H1 (cell line): ENCODE data around the gene STIM1. TPM values are rescaled to one million over a fixed set of nuclear protein-coding genes. Genes with fewer than 3 reads are reported as not detected.

Experiments used
- CTCF ChIA-PET: fragments of 300-600 bp; sonication (Branson Sonifier 250); formaldehyde crosslinking; loops from one replicate; lab custom pipeline; 2021; ENCODE audit not compliant: partially characterized antibody; lab: Charles Lee
- POLR2A ChIA-PET: fragments of 300-600 bp; sonication (Branson Sonifier 250); formaldehyde crosslinking; loops from one replicate; lab custom pipeline; 2021; ENCODE audit warnings: inconsistent platforms; ENCODE audit not compliant: partially characterized antibody; lab: Charles Lee
- DNase-seq, 2 experiments: peaks; one replicate each; pipeline versions ENCODE4 v3.0.0 to v3.0.0-alpha.2; 2010 to 2022; ENCODE audit warnings: low spot score in 2 of 2, low read depth in 1 of 2, mixed read lengths in 1 of 2
- FAIRE-seq: peaks from 2 replicates; lab custom pipeline; 2011; peaks lifted over from hg19 to GRCh38; lab: Jason Lieb, UNC
- H2AFZ ChIP-seq: 2 replicates; pipeline ENCODE4 v1.8.1; 2012; ENCODE audit warnings: low read length, inconsistent platforms
- H2AK5ac ChIP-seq: 2 replicates; pipeline ENCODE4 v1.6.1; 2013; ENCODE audit warnings: low read depth, low read length
- H2BK120ac ChIP-seq: replicated peaks from 2 replicates; pipeline ENCODE3; 2013; ENCODE audit warnings: low read depth, low read length, inconsistent platforms
- H2BK12ac ChIP-seq: 2 replicates; pipeline ENCODE4 v1.6.1; 2013; ENCODE audit warnings: low read depth, low read length
- H2BK15ac ChIP-seq: 2 replicates; pipeline ENCODE4 v1.6.1; 2013; ENCODE audit warnings: low read length
- H2BK20ac ChIP-seq: 2 replicates; pipeline ENCODE4 v1.6.1; 2013; ENCODE audit warnings: low read length
- H2BK5ac ChIP-seq: 2 replicates; pipeline ENCODE4 v1.6.1; 2013; ENCODE audit warnings: low read depth, low read length
- H3K14ac ChIP-seq: 2 replicates; pipeline ENCODE4 v1.6.1; 2013; ENCODE audit warnings: inconsistent platforms; ENCODE audit not compliant: insufficient read length
- H3K18ac ChIP-seq: 2 replicates; pipeline ENCODE4 v1.6.1; 2013; ENCODE audit warnings: low read length; ENCODE audit errors: extremely low read depth
- H3K23ac ChIP-seq: 2 replicates; pipeline ENCODE4 v1.6.1; 2013; ENCODE audit warnings: inconsistent platforms; ENCODE audit not compliant: insufficient read length
- H3K23me2 ChIP-seq: 2 replicates; pipeline ENCODE4 v1.6.1; 2013; ENCODE audit warnings: low read depth, low read length
- H3K27ac ChIP-seq: 2 replicates; pipeline ENCODE4 v1.6.1; 2011; ENCODE audit warnings: low read depth, low read length, inconsistent platforms
- H3K27me3 ChIP-seq, 4 experiments: replicated peaks in 1 of 4; 1 replicate in 1 of 4; 2 replicates in 3 of 4; pipeline versions ENCODE4 v1.6.1 to v1.8.1; 2011 to 2013; ENCODE audit warnings: low read length in 3 of 4, mild to moderate bottlenecking in 3 of 4, inconsistent platforms in 2 of 4, mixed read lengths in 2 of 4, moderate library complexity in 1 of 4; ENCODE audit not compliant: control insufficient read depth in 3 of 4, insufficient read depth in 3 of 4; ENCODE audit errors: extremely low read depth in 1 of 4
- H3K36me3 ChIP-seq, 4 experiments: 2 replicates each; pipeline versions ENCODE4 v1.6.1 to v1.8.1; 2011 to 2013; ENCODE audit warnings: mild to moderate bottlenecking in 4 of 4, low read length in 3 of 4, moderate library complexity in 2 of 4, control low read depth in 1 of 4, inconsistent platforms in 1 of 4; ENCODE audit not compliant: insufficient read depth in 4 of 4, control insufficient read depth in 2 of 4
- H3K4ac ChIP-seq: replicated peaks from 2 replicates; pipeline ENCODE3; 2013; ENCODE audit warnings: low read length, low read depth, mixed read lengths, inconsistent platforms; ENCODE audit not compliant: insufficient read length
- H3K4me1 ChIP-seq, 4 experiments: replicated peaks in 1 of 4; 1 replicate in 1 of 4; 2 replicates in 3 of 4; pipeline versions ENCODE4 v1.6.1 to v1.8.1; 2011 to 2013; ENCODE audit warnings: low read length in 3 of 4, inconsistent platforms in 2 of 4, mixed read lengths in 1 of 4; ENCODE audit not compliant: insufficient read depth in 4 of 4, control insufficient read depth in 3 of 4
- H3K4me2 ChIP-seq, 2 experiments: 2 replicates each; pipeline versions ENCODE4 v1.6.1 to v1.8.1; 2011 to 2013; ENCODE audit warnings: low read depth in 2 of 2, low read length in 2 of 2, control low read depth in 1 of 2, inconsistent platforms in 1 of 2, mild to moderate bottlenecking in 1 of 2; ENCODE audit not compliant: insufficient read depth in 1 of 2
- H3K4me3 ChIP-seq, 4 experiments: fragments of 200-600, 300-600 bp in 1 of 4; sonication (generic), shearing (Covaris generic), sonication (Bioruptor Twin) in 1 of 4; 2 replicates each; pipeline versions ENCODE4 v1.5.1 to v1.8.1; 2011 to 2016; ENCODE audit warnings: low read length in 4 of 4, low read depth in 3 of 4, control low read depth in 2 of 4, inconsistent platforms in 2 of 4, mild to moderate bottlenecking in 2 of 4, mixed read lengths in 1 of 4, moderate library complexity in 1 of 4; ENCODE audit not compliant: insufficient read depth in 2 of 4; ENCODE audit errors: extremely low read depth in 1 of 4
- H3K56ac ChIP-seq: replicated peaks from 2 replicates; pipeline ENCODE3; 2013; ENCODE audit warnings: low read depth, mild to moderate bottlenecking, mixed read lengths, low read length, inconsistent platforms; ENCODE audit not compliant: insufficient read length
- H3K79me1 ChIP-seq: 2 replicates; pipeline ENCODE4 v1.6.1; 2013; ENCODE audit warnings: low read depth, low read length, control low read depth
- H3K79me2 ChIP-seq, 2 experiments: 2 replicates each; pipeline versions ENCODE4 v1.6.1 to v1.8.1; 2012 to 2013; ENCODE audit warnings: low read length in 2 of 2, mild to moderate bottlenecking in 2 of 2, inconsistent platforms in 1 of 2; ENCODE audit not compliant: insufficient read depth in 2 of 2, control insufficient read depth in 1 of 2
- H3K9ac ChIP-seq, 4 experiments: replicated peaks in 1 of 4; 1 replicate in 1 of 4; 2 replicates in 3 of 4; pipeline versions ENCODE4 v1.6.1 to v1.8.1; 2011 to 2013; ENCODE audit warnings: low read depth in 3 of 4, low read length in 3 of 4, control low read depth in 2 of 4, mild to moderate bottlenecking in 2 of 4, moderate library complexity in 2 of 4, inconsistent platforms in 1 of 4; ENCODE audit errors: extremely low read depth in 1 of 4
- H3K9me3 ChIP-seq, 2 experiments: 2 replicates each; pipeline versions ENCODE4 v1.6.1 to v1.8.1; 2012 to 2013; ENCODE audit warnings: mild to moderate bottlenecking in 2 of 2, moderate library complexity in 2 of 2, control low read depth in 1 of 2, inconsistent platforms in 1 of 2, low read depth in 1 of 2, low read length in 1 of 2, mixed read lengths in 1 of 2; ENCODE audit not compliant: insufficient read depth in 2 of 2
- H4K20me1 ChIP-seq, 2 experiments: replicated peaks in 1 of 2; 2 replicates each; pipeline versions ENCODE3 to v1.8.1; 2011 to 2013; ENCODE audit warnings: inconsistent platforms in 2 of 2, low read length in 2 of 2, mild to moderate bottlenecking in 1 of 2; ENCODE audit not compliant: insufficient read depth in 2 of 2, control insufficient read depth in 1 of 2
- H4K5ac ChIP-seq: 2 replicates; pipeline ENCODE4 v1.6.1; 2013; ENCODE audit warnings: low read length, low read depth, mixed read lengths, inconsistent platforms; ENCODE audit not compliant: insufficient read length
- H4K8ac ChIP-seq: 2 replicates; pipeline ENCODE4 v1.8.0; 2013; ENCODE audit warnings: mild to moderate bottlenecking, moderate library complexity, low read length, inconsistent platforms; ENCODE audit not compliant: insufficient read depth; ENCODE audit errors: extremely low read depth
- H4K91ac ChIP-seq: replicated peaks from 2 replicates; pipeline ENCODE3; 2013; ENCODE audit warnings: low read length, mixed read lengths, inconsistent platforms; ENCODE audit not compliant: insufficient read length
- ASH2L ChIP-seq: fragments of 200-600, 300-600 bp; sonication (generic); IDR thresholded peaks from one replicate; pipeline ENCODE4 v1.7.1; 2017; ENCODE audit warnings: low read length
- BCL11A ChIP-seq, 2 experiments: IDR thresholded peaks; one replicate each; pipeline ENCODE4 v1.6.1; 2011; ENCODE audit warnings: low read depth in 2 of 2, low read length in 2 of 2, mild to moderate bottlenecking in 2 of 2
- CHD1 ChIP-seq: IDR thresholded peaks from 2 replicates; pipeline ENCODE4 v1.6.1; 2012; ENCODE audit warnings: low read depth, low read length, improper control_type of control experiment
- JUN ChIP-seq: IDR thresholded peaks from 2 replicates; pipeline ENCODE4 v1.6.1; 2011; ENCODE audit warnings: low read depth, mild to moderate bottlenecking, improper control_type of control experiment, low read length
- KDM4A ChIP-seq: IDR thresholded peaks from one replicate; pipeline ENCODE4 v1.7.1; 2012; ENCODE audit warnings: low read depth, mild to moderate bottlenecking, moderate library complexity, low read length, inconsistent platforms; ENCODE audit not compliant: severe bottlenecking
- POLR2A ChIP-seq, 2 experiments: IDR thresholded peaks; 1 replicate in 1 of 2; 2 replicates in 1 of 2; pipeline ENCODE4 v1.6.1; 2011; ENCODE audit warnings: low read depth in 2 of 2, low read length in 2 of 2, mild to moderate bottlenecking in 2 of 2; ENCODE audit errors: control extremely low read depth in 1 of 2
- SP4 ChIP-seq: IDR thresholded peaks from 2 replicates; pipeline ENCODE4 v1.6.1; 2012; ENCODE audit warnings: low read length, inconsistent platforms
- SUZ12 ChIP-seq: fragments of 200-600 bp; sonication (generic); IDR thresholded peaks from 2 replicates; pipeline ENCODE4 v1.6.1; 2012; ENCODE audit warnings: mild to moderate bottlenecking, inconsistent platforms, low read length, moderate library complexity, mixed read lengths
- TAF7 ChIP-seq: optimal IDR thresholded peaks from 2 replicates; pipeline ENCODE3; 2011; ENCODE audit warnings: low read depth, mild to moderate bottlenecking, inconsistent platforms, low read length, moderate library complexity, borderline replicate concordance
- TBP ChIP-seq: IDR thresholded peaks from 2 replicates; pipeline ENCODE4 v1.6.1; 2011; ENCODE audit warnings: low read depth, low read length, improper control_type of control experiment
- YY1 ChIP-seq: IDR thresholded peaks from 2 replicates; pipeline ENCODE4 v1.6.1; 2011; ENCODE audit warnings: low read depth, mild to moderate bottlenecking, low read length
- WGBS, 2 experiments: shearing (Covaris generic) in 1 of 2; methylation state at CpG; one replicate each; pipeline versions ENCODE4 v1.1.6 to v1.1.7; 2013 to 2015; ENCODE audit warnings: low lambda C conversion rate in 2 of 2, mixed read lengths in 2 of 2, inconsistent platforms in 1 of 2, low coverage in 1 of 2, missing lambda C conversion rate in 1 of 2; ENCODE audit not compliant: insufficient replicate concordance in 2 of 2, insufficient coverage in 1 of 2, insufficient read length in 1 of 2; ENCODE audit errors: extremely low coverage in 1 of 2, missing lambda C conversion rate in 1 of 2; 5-methylcytosine and 5-hydroxymethylcytosine counted together
- polyA plus RNA-seq, 7 experiments: library from polyadenylated mRNA; depleted of rRNA in 3 of 7; stranded (reverse) in 5 of 7; unstranded in 2 of 7; fragments of >200 nt in 5 of 7; fragments of 200-250 nt in 2 of 7; gene quantifications; 1 replicate in 5 of 7; 2 replicates in 1 of 7; 4 replicates in 1 of 7; pipeline versions ENCODE4 v1.2.1 to v1.2.3, GENCODE V29; 2011 to 2013; ENCODE audit warnings: missing spikeins in 2 of 7, mixed read lengths in 2 of 7
- total RNA-seq: library from RNA; stranded (reverse); fragmentation: NEBNext Ultra II Directional; extraction: Animal tissue kit (Norgen Biotek cat#: 25700); gene quantifications from 2 replicates; pipeline ENCODE4 v1.2.1, GENCODE V29; 2021

STIM1 gene
- total and polyA plus RNA-seq, 2 of the 8 experiments (the other 6 are each of a cell fraction or from before 2014, with no cell fraction given), result 11.1 to 12.2 TPM

DNA sequence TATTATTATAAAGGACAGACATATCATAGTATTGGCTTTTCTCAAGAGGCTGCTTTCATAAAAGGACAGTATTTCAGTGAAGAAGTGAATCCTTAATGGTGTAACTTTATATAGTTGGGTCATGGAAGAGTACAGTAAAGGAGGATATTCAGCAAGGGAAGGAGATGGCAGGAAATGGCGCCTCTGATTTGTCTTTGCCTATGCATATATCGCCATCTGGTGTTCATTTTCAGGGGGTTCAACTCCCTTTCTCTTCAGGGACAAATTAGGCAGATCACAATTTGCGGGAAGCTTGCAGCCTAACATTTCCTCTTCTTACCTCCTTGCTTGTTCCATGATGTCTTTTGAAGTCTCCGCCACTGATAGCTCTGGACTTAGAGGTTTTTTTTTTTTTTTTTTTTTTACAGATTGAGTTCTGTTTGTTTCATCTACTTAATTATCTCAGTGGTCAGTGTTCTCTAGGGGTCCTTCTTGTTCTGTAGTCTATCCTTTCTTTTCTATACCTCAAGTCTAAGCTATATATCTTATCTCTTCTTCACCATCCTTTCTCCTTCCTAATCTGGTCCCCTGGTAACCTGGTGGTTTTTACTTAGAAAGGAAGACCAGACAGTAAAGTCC is 217.3 kb downstream of the STIM1 start:
- ChIA-PET CTCF (interaction anchor here (0.6 to 13.4 kb wide), 59 partner anchors 9 to 1075 kb away, joined by 3 to 422 read pairs (median 5); partner anchors contain the start of genes PGAP2, RHOG and STIM1), POLR2A (interaction anchor here (1.0 to 1.2 kb wide), 5 partner anchors 19 to 265 kb away, joined by 3 to 4 read pairs (median 3); partner anchors contain the start of gene RHOG)
- DNase-seq (no peak), FAIRE-seq (peak; percentile 92)
- Histone ChIP-seq H3K27me3 (no peaks in the 10 kb centered on the region; a peak in 1 of 7 replicates), H3K9me3 (no peaks in the 10 kb centered on the region), H2AK5ac (no peak overlapping the region), H3K9ac (no peak overlapping the region), H3K4me3 (no peak overlapping the region), H2BK12ac (no peak overlapping the region), H3K4me2 (no peak overlapping the region), H2AFZ (peak overlapping the region; percentile 28; the same call in 1 of the 2 replicates), H3K4ac (no peak overlapping the region), H2BK20ac (no peak overlapping the region), H3K18ac (no peak overlapping the region), H3K14ac (no peak overlapping the region), H2BK5ac (no peak overlapping the region), H3K27ac (no peak overlapping the region), H4K5ac (no peak overlapping the region), H3K56ac (no peak overlapping the region), H3K36me3 (no peaks in the 10 kb centered on the region), H4K91ac (no peak overlapping the region), H2BK120ac (no peak overlapping the region), H3K79me1 (no peaks in the 10 kb centered on the region), H4K8ac (no peak overlapping the region), H3K23me2 (no peaks in the 10 kb centered on the region), H3K79me2 (no peaks in the 10 kb centered on the region), H2BK15ac (no peak overlapping the region), H3K4me1 (no peaks in the 10 kb centered on the region), H3K23ac (no peak overlapping the region), H4K20me1 (no peaks in the 10 kb centered on the region)
- 19% methylated on average over 4 of the region's 4 CpGs; no CpG with 5 or more reads in 1 of the 2 experiments for WGBS, 2 experiments
- no peak for TF ChIP-seq CHD1
- TF ChIP-seq JUN, result no peak
- TF ChIP-seq YY1, result peak; percentile 94
- TF ChIP-seq BCL11A (IDR thresholded peaks at IDR 0.05; ENCODE audit: low read depth in 2 of 2, low read length in 2 of 2), result no peak
- TF ChIP-seq TAF7, result no peak
- TF ChIP-seq TBP, result no peak
- TF ChIP-seq POLR2A (IDR thresholded peaks at IDR 0.05; ENCODE audit: control extremely low read depth in 1 of 2, low read depth in 2 of 2, low read length in 2 of 2), result no peak
- TF ChIP-seq KDM4A, result no peak
- no peak for TF ChIP-seq ASH2L
- TF ChIP-seq SUZ12, result no peak
- no peak for TF ChIP-seq SP4
